HTERT RPE-1 (cell line): Measurements from ENCODE around the gene PWP2.
"Not testable (repeated sequence)": the region's sequence is repeated elsewhere in the genome, so short reads cannot be mapped to it uniquely, and the experiment has no call there.

Experiments
- in situ Hi-C: fragments of 300-500 bp; cut with MboI; formaldehyde crosslinking; loops from 4 replicates; pipeline ENCODE4 v1.14.3; 2020; ENCODE audit warnings: low sequenced_read_pairs

The PWP2 gene

GRCh38 chr21:44127827-44128226 is 20.6 kb downstream of the PWP2 start:
- in situ Hi-C loops = not testable (repeated sequence)

DNA sequence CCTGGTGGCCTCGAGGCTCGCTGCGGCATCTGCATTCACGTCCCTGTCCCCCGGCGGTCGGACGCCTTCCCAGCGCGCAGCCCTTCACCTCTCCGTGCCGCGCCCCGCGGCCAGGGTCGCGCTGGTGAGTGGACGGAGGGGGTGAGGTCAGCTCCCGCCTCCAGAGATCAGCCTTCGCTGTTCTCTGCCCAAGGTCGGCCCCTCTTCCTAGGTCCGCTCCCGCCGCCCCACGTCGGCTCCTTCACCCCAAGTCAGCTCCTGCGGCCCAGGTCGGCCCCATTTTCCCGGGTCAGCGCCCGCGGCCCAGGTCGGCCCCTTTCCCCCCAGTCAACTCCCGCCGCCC is 26.5 kb downstream of the PWP2 start:
- in situ Hi-C loops = not testable (repeated sequence)

GRCh38 chr21:44134732-44135131 is 27.5 kb downstream of the PWP2 start:
- in situ Hi-C loops = not testable (repeated sequence)

GRCh38 chr21:44138039-44138438 is 30.8 kb downstream of the PWP2 start:
- in situ Hi-C loops = not testable (repeated sequence)

GRCh38 chr21:44139787-44140551 is 32.8 kb downstream of the PWP2 start:
- in situ Hi-C loops = not testable (repeated sequence)

DNA sequence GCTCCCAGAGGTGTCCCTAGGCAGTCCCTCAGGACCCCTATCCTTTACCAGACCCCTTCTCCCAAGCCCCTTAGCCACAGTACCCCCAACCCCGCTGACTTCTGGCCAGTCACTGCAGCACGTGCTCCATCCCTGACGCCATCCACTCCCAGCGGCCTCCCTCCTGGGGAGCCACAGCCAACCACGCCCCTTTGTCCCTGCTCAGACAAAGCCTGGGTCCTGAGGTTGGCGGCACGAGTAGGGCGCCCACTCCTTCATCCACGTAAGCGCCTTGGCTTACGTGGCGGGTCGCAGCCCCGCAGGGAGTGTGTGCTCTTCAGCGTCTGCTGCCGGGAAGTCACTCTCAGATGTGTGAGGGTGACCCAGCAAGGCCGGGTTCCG is 33.3 kb downstream of the PWP2 start:
- in situ Hi-C loops = not testable (repeated sequence)

- in situ Hi-C loops = not testable (repeated sequence)
These were observed 35.3 kb downstream of the PWP2 start for GRCh38 chr21:44142470-44142869.

- in situ Hi-C loops = not testable (repeated sequence)
These were observed 36.2 kb downstream of the PWP2 start for GRCh38 chr21:44143380-44143779.

DNA sequence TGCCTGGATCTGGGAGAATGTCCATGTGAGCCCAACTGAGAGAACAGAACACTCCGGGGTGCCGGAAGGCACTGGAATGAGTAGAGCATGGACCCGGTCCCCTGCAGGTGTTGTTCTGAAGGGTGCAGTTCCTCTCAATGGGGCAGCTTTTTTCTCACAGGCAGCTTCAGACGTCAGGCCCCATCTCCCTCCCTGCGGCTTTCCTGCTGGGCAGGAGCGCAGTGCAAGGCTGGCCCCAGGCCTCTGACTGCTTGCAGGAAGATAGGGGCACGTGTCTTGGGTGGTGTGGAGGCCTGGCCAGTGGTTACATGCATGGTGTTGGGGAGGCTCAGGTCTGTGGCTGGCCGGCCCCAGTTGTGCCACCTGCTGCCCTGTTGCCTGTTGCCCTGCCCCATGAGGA is 36.8 kb downstream of the PWP2 start:
- in situ Hi-C loops = not testable (repeated sequence)

DNA sequence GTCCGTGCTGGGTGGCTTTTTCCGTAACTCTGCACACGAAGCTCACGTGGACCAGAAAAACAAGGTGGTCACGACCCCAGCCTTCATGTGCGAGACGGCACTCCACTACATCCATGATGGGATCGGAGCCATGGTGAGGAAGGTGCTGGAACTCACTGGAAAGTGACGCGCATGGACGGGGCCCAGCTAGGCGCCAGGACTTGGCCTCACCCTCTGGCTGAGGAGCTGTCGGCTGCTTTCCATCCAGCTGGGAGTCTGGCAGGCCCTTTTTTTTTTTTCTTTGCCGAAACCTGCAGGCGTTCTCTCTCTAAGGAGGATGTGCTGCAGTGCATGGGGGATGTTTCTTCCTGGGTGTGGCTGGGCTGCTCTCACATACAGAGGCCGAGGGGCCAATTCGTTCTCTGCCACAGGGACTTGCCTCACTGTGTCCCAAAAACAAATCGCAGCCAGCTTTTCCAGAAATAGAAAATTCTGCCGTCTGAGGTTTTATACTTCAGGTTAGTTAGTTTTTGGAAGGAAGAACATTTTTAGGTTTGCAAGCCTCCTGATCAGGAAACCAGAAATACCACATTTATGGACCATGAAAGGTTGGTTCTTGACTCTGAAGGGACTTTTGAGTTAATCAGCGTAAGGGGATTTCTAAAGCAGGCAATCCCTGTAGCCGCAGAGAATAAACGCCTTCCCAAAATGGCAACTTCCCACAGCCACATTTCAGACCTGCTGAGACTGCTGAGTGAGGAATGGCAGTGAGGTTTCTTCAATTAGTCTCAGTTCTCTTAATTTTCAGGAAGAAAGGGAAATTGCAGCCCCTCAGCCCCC is 37.8 kb downstream of the PWP2 start:
- in situ Hi-C loops = not testable (repeated sequence)

- in situ Hi-C loops = not testable (repeated sequence)
These were observed 38.4 kb downstream of the PWP2 start for GRCh38 chr21:44145616-44146015.

- in situ Hi-C loops = not testable (repeated sequence)
These were observed 39.9 kb downstream of the PWP2 start for GRCh38 chr21:44147108-44147507.

DNA sequence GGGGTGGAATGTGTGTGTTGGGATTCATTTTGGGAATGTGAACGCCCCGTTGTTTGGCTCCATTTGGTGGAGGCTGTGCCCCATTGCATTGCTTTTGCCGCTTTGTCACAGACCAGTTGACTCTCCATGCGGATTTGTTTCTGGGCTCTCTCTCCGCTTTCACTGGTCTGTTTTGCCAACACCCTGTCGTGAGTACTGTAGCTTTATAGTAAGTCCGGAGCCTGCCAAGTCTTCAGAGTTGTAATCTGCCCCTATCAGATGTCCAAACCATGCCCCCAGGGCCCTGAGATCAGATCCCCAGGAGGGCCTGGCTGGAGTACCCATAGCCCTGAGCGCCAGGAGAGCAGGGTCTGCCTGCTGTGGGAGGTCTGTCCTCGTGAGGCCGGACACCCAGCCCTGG is 43.1 kb downstream of the PWP2 start:
- in situ Hi-C loops = not testable (repeated sequence)

DNA sequence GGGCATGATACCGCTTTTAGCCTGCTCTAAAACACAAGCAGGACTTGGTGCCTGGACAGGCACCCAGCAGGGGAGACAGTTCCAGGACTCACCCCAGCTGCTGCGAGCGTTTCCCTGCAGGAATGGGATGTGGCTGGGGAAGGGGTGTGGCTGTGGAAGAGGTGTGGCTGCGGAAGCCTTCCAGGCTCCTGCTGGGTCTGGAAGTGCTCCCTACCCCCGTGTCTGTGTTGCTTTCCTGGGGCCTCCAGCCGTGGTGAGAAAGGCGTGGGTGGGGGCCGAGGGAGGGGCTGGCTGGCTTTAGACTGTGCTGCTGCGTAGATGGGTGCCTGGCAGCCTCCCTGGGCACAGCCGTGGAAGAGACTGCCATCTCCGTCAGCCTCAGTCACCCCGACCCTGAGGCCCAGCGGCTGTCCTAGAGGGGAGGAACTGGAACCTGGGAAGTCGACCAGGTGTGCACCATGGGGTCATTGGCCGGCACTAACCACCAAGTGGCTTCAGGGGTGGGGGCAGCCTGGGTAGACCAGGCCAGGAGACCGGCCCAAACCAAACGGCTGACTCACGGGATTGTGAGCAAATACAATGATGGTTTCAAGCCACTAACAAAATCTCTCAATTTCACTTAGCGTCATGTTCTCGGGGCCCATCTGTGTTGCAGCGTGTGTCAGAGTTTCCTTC is 46.2 kb downstream of the PWP2 start:
- in situ Hi-C loops = not testable (repeated sequence)

DNA sequence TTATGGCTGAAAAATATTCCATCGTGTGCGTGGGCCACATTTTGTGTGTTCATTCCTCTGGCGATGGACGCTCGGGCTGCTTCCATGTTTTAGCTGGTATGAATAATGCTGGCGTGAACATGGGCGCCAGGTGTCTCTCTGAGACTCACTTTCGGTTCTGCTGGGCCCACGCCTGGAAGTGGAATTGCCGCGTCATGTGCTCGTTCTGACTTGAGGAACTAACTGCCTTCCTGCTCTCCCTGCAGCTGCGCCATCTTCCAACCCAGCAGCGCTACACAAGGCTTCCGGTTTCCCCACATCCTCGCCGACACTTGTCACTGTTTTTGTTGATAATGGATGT is 46.7 kb downstream of the PWP2 start:
- in situ Hi-C loops = not testable (repeated sequence)

DNA sequence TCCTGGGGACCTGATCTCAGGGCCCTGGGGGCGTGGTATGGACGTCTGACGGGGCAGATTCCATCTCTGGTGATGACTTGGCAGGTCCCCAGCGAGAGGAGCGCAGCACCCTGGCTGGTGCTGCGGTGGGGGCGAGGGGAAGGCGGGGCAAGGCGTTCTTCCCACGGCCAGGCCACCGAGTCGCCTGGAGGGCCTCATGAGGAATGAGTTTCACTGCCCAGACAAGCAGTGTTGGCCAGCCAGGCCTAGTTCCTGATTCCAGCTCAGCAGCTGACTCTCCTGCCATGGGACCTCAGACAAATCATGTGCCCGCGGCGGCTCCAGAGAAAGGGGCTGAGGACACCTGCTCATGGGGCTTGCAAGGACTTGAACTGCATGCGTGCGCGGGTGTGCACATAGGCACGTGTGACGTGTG is 47.6 kb downstream of the PWP2 start:
- in situ Hi-C loops = not testable (repeated sequence)

DNA sequence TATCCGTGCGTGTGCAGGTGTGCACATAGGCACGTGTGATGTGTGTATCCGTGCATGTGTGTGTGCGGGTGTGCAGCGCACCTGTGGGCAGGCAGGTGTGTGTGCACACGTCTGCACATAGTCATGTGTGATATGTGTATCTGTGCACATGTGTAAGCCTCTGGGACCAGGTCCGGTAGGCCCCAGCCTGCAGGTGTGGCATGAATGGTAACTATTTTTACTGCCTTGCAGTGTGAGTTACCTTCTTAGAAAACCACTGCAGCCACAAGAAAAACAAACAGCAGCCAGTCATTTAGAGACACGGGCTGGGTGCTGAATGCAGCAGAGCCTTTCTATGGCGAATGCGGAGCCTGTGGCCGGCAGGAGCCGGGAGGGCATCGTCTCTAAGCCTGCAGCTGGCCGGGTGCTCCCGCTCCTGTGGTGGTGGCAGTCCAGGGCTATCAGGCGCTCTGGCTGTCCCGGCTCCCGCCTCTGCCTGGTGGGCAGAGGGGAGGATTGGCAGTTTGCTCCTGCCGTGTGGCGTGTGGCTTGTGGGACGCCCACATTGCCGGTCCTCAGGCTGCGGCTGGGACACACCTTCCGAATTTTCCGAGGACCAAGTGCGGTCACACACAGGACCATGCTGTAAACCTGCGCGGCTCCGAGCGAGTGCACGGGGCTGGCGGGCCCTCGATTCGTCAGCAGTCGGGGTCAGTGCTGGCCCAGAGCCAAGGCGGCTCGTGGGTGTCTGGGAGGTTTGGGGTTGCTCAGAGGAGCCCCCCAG is 48.2 kb downstream of the PWP2 start:
- in situ Hi-C loops = not testable (repeated sequence)

DNA sequence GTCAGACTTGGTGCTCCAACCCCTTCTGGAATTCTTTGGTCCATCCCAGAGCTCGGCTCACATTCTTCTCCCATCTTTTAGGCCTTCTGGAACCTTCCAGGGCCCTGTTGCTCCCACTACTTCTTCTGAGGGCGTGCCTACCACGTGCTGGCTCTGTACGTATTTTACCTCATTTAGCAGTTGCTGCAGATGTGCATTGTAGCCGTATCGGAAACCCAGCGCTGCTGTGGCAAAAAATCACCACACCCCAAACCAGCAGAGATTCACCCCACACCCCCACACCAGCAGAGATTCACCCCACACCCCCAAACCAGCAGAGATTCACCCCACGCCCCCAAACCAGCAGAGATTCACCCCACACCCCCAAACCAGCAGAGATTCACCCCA is 48.8 kb downstream of the PWP2 start:
- in situ Hi-C loops = not testable (repeated sequence)

GRCh38 chr21:44157439-44158081 is 50.4 kb downstream of the PWP2 start:
- in situ Hi-C loops = not testable (repeated sequence)

DNA sequence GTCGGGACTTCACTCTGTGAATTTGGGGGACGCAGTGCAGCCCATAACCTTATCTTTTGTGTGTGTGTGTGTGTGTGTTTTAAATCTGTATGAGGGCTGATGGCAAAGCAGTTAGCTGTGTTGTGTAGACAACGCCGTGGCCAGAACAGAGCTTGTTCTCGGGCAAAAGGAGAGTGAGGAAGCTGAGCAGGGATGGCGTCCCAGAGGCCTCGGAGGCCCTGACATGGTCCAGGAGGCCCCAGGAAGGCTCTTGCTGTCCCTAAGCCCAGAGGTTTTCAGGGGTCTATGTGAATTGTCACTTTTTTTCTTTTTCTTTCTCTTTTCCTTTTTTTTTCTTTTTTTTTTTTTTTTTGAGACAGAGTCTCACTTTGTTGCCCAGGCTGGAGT is 50.9 kb downstream of the PWP2 start:
- in situ Hi-C loops = not testable (repeated sequence)
